K562 treated with DMSO at 1 percent for 24 hours (cell line): Measurements from ENCODE around the gene RASGRP3. TPM values are rescaled to one million over a fixed set of nuclear protein-coding genes. Genes with fewer than 3 reads are reported as not detected.

ENCODE experiments used
- total RNA-seq: library from RNA; unstranded; fragments of 300-600 nt; gene quantifications from 2 replicates; pipeline ENCODE4 v1.2.3, GENCODE V29; 2022; ENCODE audit warnings: low read depth; ENCODE audit not compliant: insufficient read depth

The RASGRP3 gene, protein sequence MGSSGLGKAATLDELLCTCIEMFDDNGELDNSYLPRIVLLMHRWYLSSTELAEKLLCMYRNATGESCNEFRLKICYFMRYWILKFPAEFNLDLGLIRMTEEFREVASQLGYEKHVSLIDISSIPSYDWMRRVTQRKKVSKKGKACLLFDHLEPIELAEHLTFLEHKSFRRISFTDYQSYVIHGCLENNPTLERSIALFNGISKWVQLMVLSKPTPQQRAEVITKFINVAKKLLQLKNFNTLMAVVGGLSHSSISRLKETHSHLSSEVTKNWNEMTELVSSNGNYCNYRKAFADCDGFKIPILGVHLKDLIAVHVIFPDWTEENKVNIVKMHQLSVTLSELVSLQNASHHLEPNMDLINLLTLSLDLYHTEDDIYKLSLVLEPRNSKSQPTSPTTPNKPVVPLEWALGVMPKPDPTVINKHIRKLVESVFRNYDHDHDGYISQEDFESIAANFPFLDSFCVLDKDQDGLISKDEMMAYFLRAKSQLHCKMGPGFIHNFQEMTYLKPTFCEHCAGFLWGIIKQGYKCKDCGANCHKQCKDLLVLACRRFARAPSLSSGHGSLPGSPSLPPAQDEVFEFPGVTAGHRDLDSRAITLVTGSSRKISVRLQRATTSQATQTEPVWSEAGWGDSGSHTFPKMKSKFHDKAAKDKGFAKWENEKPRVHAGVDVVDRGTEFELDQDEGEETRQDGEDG
- total RNA-seq, result 0.87 and 1.6 TPM in 2 replicates

DNA sequence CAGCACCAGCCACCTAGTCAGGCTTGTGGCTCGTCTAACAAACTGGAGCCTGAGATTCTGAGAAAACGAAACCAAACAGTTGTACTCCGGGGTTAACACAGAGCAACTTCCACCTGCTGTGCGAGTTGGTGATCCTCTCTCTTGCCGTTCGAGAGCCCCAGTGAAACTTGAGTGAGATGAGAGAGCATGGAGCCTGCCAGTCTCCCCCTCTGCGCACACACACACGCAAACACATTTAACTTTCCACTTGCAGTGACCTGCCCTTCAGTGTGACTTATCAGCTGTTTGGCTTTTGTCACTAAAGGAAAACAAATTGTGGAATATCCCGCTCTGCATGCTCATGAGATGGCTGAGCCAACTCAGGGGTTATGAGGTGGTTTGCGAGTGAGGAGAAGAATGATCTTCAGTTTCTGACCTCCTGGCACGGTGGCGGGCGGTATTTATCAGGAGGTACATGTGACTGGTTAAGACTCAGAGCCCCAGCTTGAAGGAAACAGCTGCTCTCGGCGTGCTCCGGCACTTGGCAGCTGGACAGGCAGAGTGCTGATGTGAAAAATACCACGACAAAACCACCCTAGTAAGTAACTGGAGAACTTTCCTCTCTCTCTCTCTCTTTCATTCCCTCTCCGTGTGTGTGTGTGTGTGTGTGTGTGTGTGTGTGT is at the start of gene RASGRP3:
Gene RASGRP3, plus strand, starts transcription at position 519 of the 662 bp plus-strand sequence. CDS start 38,488 bp downstream, outside the sequence.

DNA sequence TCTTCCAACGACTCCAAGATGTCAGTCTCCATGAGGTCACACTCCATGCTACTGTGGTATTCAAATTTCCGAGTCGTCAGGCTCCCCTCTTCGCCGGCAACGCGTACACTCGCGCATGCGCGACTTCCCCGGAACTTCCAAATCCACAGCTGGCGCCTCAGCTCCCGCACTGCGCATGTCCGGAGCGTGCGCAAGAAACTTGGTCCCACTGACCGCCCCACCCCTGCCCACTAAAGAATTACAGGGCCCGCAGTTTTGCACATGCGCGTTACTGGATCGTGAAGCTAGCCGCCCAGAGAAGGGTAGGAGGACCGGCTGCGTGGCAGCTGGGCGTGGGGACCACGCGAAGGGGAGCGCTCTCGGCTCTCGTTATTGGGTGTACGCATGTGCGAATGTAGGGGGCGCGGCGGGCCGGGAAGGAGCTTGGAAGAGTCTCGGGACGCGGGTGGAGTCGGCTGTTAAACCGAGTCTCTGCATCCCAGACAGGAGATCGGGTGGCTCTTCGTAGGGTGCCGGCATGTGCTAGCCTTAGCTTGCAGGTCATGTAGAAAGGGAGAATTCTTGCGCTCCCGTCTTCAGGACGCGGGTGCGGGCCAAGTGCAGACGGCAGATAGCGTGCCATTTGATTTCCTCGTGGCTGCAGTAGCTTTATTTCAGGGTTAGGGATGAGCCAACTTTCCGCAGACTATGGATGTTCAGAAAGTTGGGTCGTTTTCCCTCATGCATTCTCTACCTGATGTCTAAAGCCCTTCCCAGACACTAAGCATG is 122.9 kb downstream of the RASGRP3 start, which contains the start of gene FAM98A:
Gene FAM98A, minus strand, starts transcription at position 125 of the 768 bp plus-strand sequence. Its CDS starts 78 bp downstream, at position 47.

Other genes with a start within 250 kb of the RASGRP3 start
- 15.9 and 27.6 TPM in 2 replicates for gene FAM98A, start 122.7 kb downstream of the RASGRP3 start, total RNA-seq